Lung microvascular endothelial cell (primary cell): ENCODE data around the gene CHODL. TPM values are rescaled to one million over a fixed set of nuclear protein-coding genes. Genes with fewer than 3 reads are reported as not detected.
A peak's percentile ranks its signal among the peaks of the same experiment; 100 is the strongest.

Experiments
- DNase-seq, 2 donors: peaks; one replicate each; pipeline versions ENCODE4 v3.0.0 to v3.0.0-alpha.2; 2010; ENCODE audit warnings: low read depth in 2 of 2
- total RNA-seq: library from RNA; depleted of rRNA; stranded (reverse); fragments of >200 nt; gene quantifications from 2 replicates; pipeline ENCODE4 v1.2.1, GENCODE V29; 2014

Gene CHODL
- under 0.01 TPM in 2 replicates for total RNA-seq

DNA sequence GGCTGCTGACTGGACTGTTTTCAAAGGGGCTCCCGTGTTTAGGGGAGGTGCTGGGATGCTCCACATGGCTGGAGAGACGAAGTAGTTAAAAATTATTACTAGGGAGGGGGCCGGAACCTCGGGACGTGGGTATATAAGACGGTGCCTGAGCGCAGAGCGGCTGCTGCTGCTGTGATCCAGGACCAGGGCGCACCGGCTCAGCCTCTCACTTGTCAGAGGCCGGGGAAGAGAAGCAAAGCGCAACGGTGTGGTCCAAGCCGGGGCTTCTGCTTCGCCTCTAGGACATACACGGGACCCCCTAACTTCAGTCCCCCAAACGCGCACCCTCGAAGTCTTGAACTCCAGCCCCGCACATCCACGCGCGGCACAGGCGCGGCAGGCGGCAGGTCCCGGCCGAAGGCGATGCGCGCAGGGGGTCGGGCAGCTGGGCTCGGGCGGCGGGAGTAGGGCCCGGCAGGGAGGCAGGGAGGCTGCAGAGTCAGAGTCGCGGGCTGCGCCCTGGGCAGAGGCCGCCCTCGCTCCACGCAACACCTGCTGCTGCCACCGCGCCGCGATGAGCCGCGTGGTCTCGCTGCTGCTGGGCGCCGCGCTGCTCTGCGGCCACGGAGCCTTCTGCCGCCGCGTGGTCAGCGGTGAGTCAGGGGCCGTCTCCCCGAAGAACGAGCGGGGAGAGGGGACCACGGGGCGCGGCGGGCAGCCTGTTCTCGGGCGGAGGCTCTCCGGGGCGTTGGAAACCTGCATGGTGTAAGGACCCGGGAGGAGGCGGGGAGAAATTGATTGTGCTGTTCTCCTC, at the start of gene CHODL:
Gene CHODL (plus strand): TSS at position 163 of the 793 bp plus-strand sequence. CDS start 391 bp downstream, at position 554.
- no peak for DNase-seq

DNA sequence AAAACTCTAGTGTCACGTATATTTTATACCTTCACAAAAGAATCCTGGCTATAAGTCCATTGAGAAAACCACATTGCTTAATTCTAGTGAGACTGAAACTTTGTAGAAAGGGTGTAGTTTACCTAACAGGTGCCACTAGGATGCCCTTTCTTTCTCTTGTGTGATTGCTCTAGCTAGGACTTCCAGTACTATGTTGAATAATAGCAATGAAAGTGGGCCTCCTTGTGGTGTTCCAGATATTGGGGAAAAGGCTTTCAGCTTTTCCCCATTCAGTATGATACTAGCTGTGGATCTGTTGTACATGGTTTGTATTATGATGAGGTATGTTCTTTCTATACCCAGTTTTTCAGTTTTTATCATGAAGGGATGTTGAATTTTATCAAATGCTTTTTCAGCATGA, 39.7 kb upstream of the CHODL start:
- peak in 1 of 2 donors; percentile 33 for DNase-seq

DNA sequence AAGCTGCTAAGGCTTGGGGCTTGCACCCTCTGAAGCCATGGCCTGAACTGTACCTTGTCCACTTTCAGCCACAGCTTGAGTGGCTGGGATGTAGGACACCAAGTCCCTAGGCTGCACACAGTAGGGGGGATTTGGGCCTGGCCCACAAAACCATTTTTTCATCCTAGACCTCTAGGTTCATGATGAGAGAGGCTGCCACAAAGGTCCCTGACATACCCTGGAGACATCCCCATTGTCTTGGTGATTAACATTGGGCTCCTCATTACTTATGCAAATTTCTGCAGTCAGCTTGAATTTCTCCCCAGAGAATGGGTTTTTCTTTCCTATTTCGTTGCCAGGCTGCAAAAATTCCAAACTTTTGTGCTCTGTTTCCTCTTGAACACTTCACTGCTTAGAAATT, 26.3 kb upstream of the CHODL start:
- no peak for DNase-seq

- DNase-seq: no peak
Observed at GRCh38 chr21:18220498-18220897, 24.1 kb upstream of the CHODL start.

DNA sequence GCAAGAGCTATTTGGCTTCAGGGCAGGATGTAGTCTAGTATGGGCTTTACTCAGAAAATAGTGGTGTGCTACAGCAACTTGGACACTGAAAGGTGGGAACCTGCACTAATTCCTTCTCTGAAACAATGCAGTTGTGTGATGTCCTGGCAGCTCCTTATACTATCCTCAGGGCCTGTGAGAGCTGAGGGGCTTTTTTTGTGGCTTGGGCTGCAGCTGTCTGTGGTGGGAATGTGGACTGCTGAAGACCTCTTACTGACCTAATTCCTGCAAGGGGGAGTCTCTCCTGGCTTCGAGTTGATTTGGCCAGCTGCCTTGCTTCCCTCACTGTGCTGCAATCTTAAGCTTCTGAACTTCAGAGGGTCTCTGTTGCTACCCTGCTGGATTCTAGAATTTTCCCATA, 22.3 kb upstream of the CHODL start:
- DNase-seq: no peak

DNA sequence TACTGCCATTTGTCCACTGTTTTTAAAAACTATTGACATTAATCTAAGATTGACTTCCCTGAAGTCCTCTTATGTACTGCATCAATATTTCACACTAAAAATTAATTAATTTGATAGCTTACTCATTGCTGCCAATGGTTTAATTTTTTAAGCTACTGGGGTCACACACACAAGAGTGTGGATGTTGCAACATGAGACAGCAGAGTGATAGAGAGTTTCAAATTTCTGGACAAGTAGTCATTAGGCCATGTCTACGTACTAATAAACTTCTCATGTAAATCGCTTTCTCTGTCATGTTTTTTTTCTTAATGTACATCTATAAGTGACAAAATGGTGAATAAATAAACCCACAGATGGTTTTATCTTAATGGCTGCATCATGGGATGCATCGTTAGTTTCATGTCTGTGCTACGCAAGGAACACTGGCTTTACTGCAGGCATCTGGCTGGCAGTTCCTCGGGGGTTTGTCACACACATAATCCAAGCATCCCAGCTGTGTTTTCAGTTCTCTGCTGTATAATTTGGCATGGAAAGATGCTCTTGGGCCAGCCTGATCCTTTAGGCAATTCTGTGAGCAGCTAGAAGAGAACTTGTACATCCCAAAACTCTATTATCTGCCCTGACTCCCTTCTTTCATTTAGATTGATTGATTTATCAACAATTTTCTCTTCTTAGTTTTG, 16.4 kb upstream of the CHODL start:
- DNase-seq: no peak

DNA sequence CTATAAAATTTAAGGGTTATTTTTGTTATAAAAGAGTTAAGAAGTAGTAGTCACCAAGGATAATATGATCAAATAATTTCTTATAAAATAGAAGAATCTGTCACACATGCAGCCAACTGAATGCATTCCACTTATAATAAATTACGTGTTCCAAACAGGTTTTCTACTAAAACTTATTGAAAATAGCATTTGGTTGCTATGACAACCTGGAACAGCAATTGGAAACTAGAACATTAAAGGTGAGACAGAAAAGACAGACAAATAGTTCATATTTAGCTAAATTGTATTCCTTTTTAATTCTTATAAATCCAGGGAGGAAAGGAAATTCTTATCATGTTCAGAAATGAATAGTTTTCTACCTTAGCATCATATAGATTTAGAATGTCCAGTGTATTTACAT, 9.1 kb upstream of the CHODL start:
- DNase-seq: no peak

DNA sequence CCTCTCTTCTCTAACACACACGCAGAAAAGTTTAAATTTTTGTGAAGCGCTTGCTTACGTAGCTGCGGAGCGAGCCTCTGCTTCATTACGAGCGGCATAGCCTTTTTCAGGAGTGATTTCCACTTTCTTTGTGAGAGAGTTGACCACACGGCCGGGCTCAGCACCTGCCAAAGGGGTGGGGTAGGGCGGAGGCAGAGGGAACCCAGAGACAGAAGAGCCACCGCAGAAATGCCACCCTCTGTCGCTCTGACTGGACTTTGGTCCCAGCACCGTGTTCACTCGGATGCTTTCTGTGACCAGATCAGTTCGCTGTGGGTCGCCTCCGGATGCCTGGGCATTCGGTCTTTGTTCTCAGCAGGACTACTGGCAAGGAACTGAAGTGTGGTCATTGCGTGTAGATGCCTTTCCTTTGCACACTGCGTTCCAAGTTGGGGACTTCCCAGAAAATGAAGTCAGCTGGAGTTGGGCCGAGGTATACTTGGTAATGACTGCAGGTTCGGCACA, 883 bp downstream of the CHODL start:
- peak in 1 of 2 donors; percentile 0 for DNase-seq

GRCh38 chr21:18248171-18248570, 3.5 kb downstream of the CHODL start:
- DNase-seq: no peak

GRCh38 chr21:18249672-18250071, 5.0 kb downstream of the CHODL start:
- DNase-seq: no peak

GRCh38 chr21:18251065-18251464, 6.4 kb downstream of the CHODL start:
- DNase-seq: no peak

GRCh38 chr21:18252256-18252655, 7.6 kb downstream of the CHODL start:
- no peak for DNase-seq

DNA sequence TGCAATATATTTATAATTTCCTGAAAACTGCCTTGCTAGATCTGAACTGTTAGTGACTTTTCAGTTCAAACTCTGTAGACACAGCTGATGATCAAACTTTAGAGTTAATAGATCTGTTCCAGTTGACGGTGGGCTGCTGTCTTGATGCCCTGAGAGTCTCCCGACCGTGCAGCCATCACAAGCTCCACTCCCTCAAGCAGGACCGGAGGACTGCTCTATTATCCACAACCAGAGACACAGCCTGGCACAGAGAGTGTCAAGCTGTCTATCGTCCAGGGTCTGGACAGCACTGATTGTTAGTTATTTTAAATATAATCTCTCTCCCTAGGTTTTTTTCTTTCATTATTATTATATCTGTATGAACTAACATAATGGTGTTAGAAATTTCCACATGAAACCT, 8.0 kb downstream of the CHODL start:
- DNase-seq: no peak

DNA sequence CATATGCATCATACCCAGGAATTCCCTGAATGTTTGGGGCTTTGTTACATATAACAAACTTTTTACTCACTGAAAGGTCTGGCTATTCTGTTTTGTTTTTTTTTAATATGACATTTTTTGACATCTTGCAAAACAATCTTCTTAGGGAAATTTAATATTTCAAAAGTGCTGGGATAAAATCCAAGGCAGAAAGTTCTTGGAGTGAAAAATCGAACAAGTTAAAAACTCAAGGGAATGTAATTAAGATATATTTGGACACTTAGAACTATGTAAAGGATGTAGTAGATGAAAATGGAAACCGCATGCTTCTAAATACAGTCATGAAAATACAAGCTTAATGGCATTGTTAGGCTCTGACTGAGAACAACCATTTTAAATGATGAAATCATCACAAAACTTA, 8.6 kb downstream of the CHODL start:
- DNase-seq: no peak

GRCh38 chr21:18253799-18254198, 9.2 kb downstream of the CHODL start:
- DNase-seq: no peak

DNA sequence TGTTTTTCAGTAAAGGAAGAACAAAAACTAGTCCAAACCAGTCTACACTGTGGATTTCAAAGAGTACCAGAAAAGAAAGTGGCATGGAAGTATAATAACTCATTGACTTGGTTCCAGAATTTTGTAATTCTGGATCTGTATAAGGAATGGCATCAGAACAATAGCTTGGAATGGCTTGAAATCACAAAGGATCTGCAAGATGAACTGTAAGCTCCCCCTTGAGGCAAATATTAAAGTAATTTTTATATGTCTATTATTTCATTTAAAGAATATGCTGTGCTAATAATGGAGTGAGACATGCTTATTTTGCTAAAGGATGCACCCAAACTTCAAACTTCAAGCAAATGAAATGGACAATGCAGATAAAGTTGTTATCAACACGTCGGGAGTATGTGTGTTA, 21.3 kb downstream of the CHODL start:
- DNase-seq: peak in 1 of 2 donors; percentile 12

- DNase-seq: no peak
Observed at GRCh38 chr21:18267496-18267895, 22.9 kb downstream of the CHODL start.

GRCh38 chr21:18268906-18269305, 24.3 kb downstream of the CHODL start:
- DNase-seq: no peak

DNA sequence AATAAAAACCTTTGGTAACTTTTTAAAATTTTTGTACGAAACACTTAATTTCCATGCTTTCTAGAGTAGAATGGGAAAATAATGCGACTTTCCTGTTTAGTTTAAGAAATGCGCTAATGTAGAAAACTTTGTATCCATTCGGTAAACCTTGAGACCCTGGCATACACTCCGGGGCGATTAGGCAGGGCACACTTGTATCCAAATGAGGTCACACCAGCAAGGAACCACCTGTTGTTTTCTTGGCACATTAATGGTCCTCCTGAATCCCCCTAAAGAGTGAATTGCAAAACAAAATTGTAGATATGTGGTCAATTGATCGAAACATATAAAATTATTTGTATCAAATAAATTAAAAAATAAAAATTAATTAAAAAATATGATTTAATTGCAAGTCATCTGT, 25.2 kb downstream of the CHODL start:
- no peak for DNase-seq

DNA sequence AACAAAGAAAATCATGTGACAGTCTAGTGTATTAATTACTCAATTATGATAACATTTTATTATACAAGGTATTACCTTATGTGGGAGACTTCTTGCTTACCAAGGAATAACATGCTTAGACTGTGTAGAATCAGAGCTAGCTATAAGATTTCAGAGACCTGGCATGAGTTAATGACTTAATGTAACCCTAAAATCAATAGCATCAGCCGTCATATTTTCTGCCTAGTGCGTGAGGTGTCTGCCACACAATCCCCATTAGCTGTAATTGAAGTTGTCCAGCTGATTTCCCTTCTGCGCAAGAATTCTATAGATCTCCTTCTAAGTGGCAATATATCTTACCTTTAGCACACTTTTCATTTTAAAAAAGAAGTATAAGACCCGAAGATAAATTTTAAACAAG, 28.8 kb downstream of the CHODL start:
- no peak for DNase-seq

GRCh38 chr21:18274370-18274769, 29.7 kb downstream of the CHODL start:
- no peak for DNase-seq

DNA sequence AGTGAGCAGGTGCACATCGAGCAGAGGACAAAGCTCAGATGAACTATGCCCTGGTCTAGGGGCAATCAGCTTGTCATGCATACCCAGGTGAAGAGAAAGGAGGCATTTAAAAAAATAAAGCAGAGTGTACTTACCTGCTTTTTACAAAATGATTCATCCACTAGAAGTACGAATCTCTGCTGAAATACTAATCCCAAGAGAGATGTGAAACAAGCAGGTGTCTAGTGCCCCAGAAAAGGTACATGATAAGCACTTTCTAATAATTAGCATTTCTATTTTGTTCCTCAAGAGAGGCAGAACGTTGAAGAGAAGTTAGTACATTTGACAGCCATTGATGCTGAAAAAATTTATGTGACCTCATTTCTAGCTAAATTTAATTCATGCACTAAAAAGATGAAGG, 31.1 kb downstream of the CHODL start:
- no peak for DNase-seq

DNA sequence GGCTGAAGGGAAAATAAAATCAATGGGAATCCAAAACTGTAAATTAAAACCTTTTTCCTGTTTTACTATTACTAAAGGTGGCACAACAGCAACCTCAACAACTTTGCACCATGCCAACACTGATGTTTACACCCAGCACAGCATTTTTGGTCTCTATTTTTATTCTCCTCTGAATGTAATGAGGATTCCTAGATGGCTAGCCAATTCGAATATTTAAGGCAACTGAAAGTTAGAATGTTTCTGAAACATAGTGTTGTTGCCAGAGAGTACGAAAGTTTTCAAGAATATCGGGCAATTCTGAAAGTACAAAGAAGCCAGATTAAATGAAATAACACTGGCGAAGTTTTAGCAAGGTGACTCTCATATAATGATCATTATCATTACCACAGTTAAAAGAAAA, 40.7 kb downstream of the CHODL start:
- DNase-seq: no peak
